Heart left ventricle (tissue), 16 donors: Measurements from ENCODE around the gene CLPTM1L. TPM values are rescaled to one million over a fixed set of nuclear protein-coding genes. Genes with fewer than 3 reads are reported as not detected.
"Not testable (repeated sequence)": the region's sequence is repeated elsewhere in the genome, so short reads cannot be mapped to it uniquely, and the experiment has no call there.

ENCODE experiments used
- ATAC-seq, 4 donors: fragments of 200-7000 bp; cut with Tn5 transposase; one replicate each; pipeline ENCODE4 v1.9.1; 2020 to 2022; ENCODE audit warnings: moderate library complexity in 4 of 4, mild to moderate bottlenecking in 3 of 4, moderate number of reproducible peaks in 1 of 4
- DNase-seq, 5 donors: peaks; one replicate each; pipeline ENCODE4 v3.0.0-alpha.2; 2020
- H3K27ac ChIP-seq, 12 donors: fragments of 200-600 bp; sonication (generic) in 4 of 12; one replicate each; pipeline versions ENCODE4 v1.5.0 to v1.8.0; 2016 to 2022; ENCODE audit warnings: mild to moderate bottlenecking in 2 of 12
- H3K27me3 ChIP-seq, 9 donors: fragments of 200-600 bp; sonication (generic) in 2 of 9; one replicate each; pipeline versions ENCODE4 v1.5.1 to v1.8.0; 2016 to 2022; ENCODE audit warnings: mild to moderate bottlenecking in 3 of 9
- H3K36me3 ChIP-seq, 9 donors: fragments of 200-600 bp; sonication (generic) in 2 of 9; one replicate each; pipeline versions ENCODE4 v1.5.0 to v1.8.0; 2018 to 2022; ENCODE audit warnings: mild to moderate bottlenecking in 2 of 9
- H3K4me1 ChIP-seq, 12 donors: fragments of 200-600 bp; sonication (generic) in 4 of 12; one replicate each; pipeline versions ENCODE4 v1.5.0 to v1.8.0; 2016 to 2022; ENCODE audit warnings: mild to moderate bottlenecking in 3 of 12
- H3K4me3 ChIP-seq, 12 donors: fragments of 200-600 bp; sonication (generic) in 4 of 12; one replicate each; pipeline versions ENCODE4 v1.5.0 to v1.8.0; 2017 to 2022; ENCODE audit warnings: mild to moderate bottlenecking in 9 of 12, moderate library complexity in 4 of 12
- H3K9me3 ChIP-seq, 12 donors: fragments of 200-600 bp; sonication (generic) in 4 of 12; one replicate each; pipeline versions ENCODE4 v1.5.0 to v1.8.0; 2016 to 2022; ENCODE audit warnings: mild to moderate bottlenecking in 1 of 12
- POLR2A ChIP-seq, 2 donors: fragments of 450-650 bp; IDR thresholded peaks; one replicate each; pipeline ENCODE4 v1.6.1; 2017; ENCODE audit warnings: antibody characterized with exemption in 2 of 2, mild to moderate bottlenecking in 2 of 2, moderate library complexity in 2 of 2
- WGBS, 4 donors: extraction: QIAGEN DNeasy Blood & Tissue Kit in 2 of 4; methylation state at CpG; one replicate each; pipeline versions ENCODE4 v1.1.5 to v1.1.7; 2013 to 2018; 5-methylcytosine and 5-hydroxymethylcytosine counted together
- intact Hi-C, 10 donors: fragments of 100-400 bp; cut with DNase I; formaldehyde crosslinking; loops; one replicate each; pipeline versions ENCODE4 v1.11.1 to v1.14.2; 2022
- polyA plus RNA-seq, 2 donors: library from polyadenylated mRNA; stranded (reverse); fragments of 200-250 nt; gene quantifications; one replicate each; pipeline ENCODE4 v1.2.3, GENCODE V29; 2013
- total RNA-seq, 9 donors: library from RNA; depleted of rRNA in 2 of 9; stranded (reverse); fragments of >200 nt in 2 of 9; fragmentation: NEBNext Ultra II Directional in 3 of 9; extraction: Animal tissue kit (Norgen Biotek cat#: 25700) in 3 of 9; gene quantifications; one replicate each; pipeline versions ENCODE4 v1.1.0 to v1.2.4, GENCODE V29; 2016 to 2023
- TF ChIP-seq, protein P1 (sequence below), 12 donors: fragments of 200-600 bp; sonication (generic) in 4 of 12; IDR thresholded peaks; one replicate each; pipeline versions ENCODE4 v1.5.0 to v1.8.0; 2018 to 2022; ENCODE audit warnings: antibody characterized with exemption in 12 of 12, mild to moderate bottlenecking in 5 of 12
- donor health status: ischemic (EF 13 %, LVEDD 7.1; RV severe dilation, severe dysfunction).
- donor health status: healthy with polysubstance abuse.
- donor health status: DM: no; HTN: yes; CAD: no.
- donor health status: DM: no; HTN: no; CAD: no.
- donor health status: ischemic (EF 25% LVEDD 6.9; RV normal size, moderate dysfunction).
- donor health status: ischemic (EF 25% LVEDD 5.7; RV mildly dilated, moderate dysfunction).
- donor health status: healthy.
- donor health status: DM: yes; HTN: yes; CAD: no.
- donor health status: ischemic (EF 35%, LVEDD 5.7; RV mildly dilated, moderate dysfunction).
- donor health status: nonischemic (EF 11% LVEDD 7.7; RV severe dilation, severe dysfunction).
- donor health status: DM: yes; HTN: yes; CAD: no.
- donor health status: PGD.
- donor health status: ischemic (EF 29% LVEDD 5.4; RV normal size, mild dysfunction).
- donor health status: nonischemic (EF 23%, LVEDD 6.1; RV moderate dilation, normal function).

CLPTM1L gene
- total and polyA plus RNA-seq, 11 donors = 23.5 to 96.8 (median 39.4) TPM

DNA sequence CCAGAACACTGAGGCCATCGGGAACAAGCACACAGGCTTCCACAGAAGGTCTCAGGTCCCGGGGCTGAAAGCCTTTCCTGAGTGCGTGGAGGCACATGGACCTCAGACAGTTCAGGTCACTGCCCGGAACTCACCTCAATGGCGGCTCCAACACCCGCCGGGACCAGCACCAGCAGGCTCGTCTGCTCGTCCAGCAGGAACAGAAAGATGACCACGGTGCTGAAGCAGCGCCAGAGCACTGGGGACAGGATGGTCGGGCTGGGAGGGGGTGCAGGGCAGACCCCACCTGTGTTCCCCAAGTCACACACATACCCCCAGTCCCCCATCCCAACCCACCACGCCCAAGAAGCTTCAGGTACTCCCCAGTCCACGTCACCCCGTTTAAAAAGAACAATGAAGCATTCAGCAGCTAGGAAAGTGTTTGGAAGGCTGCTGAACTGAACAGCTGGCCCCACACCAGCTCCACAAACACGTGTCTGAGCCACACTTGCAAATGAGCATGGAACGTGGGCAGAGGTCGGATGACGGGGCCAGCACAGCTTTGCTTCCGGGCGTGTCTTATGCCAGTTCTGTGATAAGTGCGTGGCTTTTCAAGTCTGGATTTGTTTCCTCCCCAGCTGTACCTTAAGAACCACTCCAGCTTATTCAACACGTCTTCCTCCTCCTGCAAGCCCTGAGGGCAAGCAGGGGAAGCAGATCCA is 14.6 kb downstream of the CLPTM1L start:
- Histone ChIP-seq H3K4me1 (no peaks in the 10 kb centered on the region), H3K36me3 (peaks cover 0 to 66% (median 53%) of the 10 kb centered on the region in 9 donors), H3K4me3 (no peak overlapping the region), H3K9me3 (no peaks in the 10 kb centered on the region), H3K27ac (no peak overlapping the region), H3K27me3 (no peaks in the 10 kb centered on the region)
- no peak for TF ChIP-seq POLR2A (IDR thresholded peaks at IDR 0.05)
- TF ChIP-seq, protein P1, sequence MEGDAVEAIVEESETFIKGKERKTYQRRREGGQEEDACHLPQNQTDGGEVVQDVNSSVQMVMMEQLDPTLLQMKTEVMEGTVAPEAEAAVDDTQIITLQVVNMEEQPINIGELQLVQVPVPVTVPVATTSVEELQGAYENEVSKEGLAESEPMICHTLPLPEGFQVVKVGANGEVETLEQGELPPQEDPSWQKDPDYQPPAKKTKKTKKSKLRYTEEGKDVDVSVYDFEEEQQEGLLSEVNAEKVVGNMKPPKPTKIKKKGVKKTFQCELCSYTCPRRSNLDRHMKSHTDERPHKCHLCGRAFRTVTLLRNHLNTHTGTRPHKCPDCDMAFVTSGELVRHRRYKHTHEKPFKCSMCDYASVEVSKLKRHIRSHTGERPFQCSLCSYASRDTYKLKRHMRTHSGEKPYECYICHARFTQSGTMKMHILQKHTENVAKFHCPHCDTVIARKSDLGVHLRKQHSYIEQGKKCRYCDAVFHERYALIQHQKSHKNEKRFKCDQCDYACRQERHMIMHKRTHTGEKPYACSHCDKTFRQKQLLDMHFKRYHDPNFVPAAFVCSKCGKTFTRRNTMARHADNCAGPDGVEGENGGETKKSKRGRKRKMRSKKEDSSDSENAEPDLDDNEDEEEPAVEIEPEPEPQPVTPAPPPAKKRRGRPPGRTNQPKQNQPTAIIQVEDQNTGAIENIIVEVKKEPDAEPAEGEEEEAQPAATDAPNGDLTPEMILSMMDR (IDR thresholded peaks at IDR 0.05) = no peak
- intact Hi-C loops = no loop called here
- peak; percentile 54 to 79 (median 64) for ATAC-seq
- WGBS, 4 donors = 80 to 94% (median 89%) methylated on average over 20 to 23 of the region's 23 CpGs
- DNase-seq = no peak

DNA sequence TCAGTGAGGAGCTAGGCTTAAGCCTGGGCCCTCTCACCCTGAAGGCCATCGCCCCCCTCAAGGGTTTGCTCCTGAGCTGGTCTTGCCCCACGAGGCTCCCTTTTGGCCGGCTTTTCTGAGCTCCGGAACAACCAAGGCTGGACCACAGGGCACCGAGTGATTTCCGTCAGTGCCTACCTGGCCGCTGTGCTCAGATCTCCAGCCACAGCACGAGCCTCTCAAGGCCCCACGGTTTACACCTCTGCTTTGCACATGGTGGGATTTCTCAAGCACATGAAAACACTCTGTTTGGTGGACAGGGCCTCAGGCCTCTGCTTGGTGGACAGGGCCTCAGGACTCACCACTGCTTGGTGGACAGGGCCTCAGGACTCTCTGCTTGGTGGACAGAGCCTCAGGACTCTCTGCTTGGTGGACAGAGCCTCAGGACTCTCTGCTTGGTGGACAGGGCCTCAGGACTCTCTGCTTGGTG is 15.8 kb downstream of the CLPTM1L start:
- peaks cover 0 to 66% (median 53%) of the 10 kb centered on the region in 9 donors for H3K36me3 ChIP-seq
- H3K27ac ChIP-seq = no peak overlapping the region
- ATAC-seq (no peak), DNase-seq (peak in 1 of 5 donors; percentile 40)
- 96 to 99% (median 98%) methylated on average over 8 to 9 of the region's 9 CpGs for WGBS, 4 donors
- no peaks in the 10 kb centered on the region for H3K27me3 ChIP-seq
- intact Hi-C loops = no loop called here
- TF ChIP-seq POLR2A (IDR thresholded peaks at IDR 0.05) = no peak
- TF ChIP-seq, protein P1 (IDR thresholded peaks at IDR 0.05) = no peak
- no peak overlapping the region for H3K4me3 ChIP-seq
- no peaks in the 10 kb centered on the region for H3K4me1 ChIP-seq
- no peaks in the 10 kb centered on the region for H3K9me3 ChIP-seq

DNA sequence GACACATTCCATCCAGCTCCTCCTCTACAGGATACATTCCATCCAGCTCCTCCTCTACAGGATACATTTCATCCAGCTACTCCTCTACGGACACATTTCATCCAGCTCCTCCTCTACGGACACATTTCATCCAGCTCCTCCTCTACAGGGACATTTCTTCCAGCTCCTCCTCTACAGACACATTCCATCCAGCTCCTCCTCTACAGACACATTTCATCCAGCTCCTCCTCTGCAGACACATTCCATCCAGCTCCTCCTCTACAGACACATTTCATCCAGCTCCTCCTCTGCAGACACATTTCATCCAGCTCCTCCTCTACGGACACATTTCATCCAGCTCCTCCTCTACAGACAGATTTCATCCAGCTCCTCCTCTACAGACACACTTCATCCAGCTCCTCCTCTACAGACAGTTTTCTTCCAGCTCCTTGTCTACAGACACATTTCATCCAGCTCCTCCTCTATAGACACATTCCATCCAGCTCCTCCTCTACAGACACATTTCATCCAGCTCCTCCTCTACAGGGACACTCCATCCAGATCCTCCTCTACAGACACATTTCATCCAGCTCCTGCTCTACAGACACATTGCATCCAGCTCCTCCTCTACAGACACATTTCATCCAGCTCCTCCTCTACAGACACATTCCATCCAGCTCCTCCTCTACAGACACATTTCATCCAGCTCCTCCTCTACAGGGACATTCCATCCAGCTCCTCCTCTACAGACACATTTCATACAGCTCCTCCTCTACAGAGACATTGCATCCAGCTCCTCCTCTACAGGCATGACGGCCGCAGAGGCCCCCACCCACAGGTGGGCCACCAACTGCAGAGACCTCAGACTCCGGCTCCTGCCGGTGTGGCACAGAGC is 16.4 kb downstream of the CLPTM1L start:
- H3K4me1 ChIP-seq, DNase-seq: not testable (repeated sequence)

DNA sequence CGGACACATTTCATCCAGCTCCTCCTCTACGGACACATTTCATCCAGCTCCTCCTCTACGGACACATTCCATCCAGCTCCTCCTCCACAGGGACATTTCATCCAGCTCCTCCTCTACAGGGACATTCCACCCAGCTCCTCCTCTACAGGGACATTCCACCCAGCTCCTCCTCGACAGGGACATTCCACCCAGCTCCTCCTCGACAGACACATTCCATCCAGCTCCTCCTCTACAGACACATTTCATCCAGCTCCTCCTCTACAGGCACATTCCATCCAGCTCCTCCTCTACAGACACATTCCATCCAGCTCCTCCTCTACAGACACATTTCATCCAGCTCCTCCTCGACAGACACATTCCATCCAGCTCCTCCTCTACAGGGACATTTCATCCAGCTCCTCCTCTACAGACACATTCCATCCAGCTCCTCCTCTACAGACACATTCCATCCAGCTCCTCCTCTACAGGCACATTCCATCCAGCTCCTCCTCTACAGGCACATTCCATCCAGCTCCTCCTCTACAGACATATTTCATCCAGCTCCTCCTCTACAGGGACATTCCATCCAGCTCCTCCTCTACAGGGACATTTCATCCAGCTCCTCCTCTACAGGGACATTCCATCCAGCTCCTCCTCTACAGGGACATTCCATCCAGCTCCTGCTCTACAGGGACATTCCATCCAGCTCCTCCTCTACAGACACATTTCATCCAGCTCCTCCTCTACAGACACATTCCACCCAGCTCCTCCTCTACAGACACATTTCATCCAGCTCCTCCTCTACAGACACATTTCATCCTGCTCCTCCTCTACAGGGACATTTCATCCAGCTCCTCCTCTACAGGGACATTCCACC is 17.8 kb downstream of the CLPTM1L start:
- H3K36me3 ChIP-seq = peaks cover 0 to 69% (median 53%) of the 10 kb centered on the region in 9 donors
- 52 to 60% (median 57%) methylated on average over 6 of the region's 6 CpGs for WGBS, 4 donors
- intact Hi-C loops, DNase-seq, ATAC-seq, H3K27me3 ChIP-seq, H3K27ac ChIP-seq, H3K4me1 ChIP-seq, H3K9me3 ChIP-seq, H3K4me3 ChIP-seq: not testable (repeated sequence)

More for the DNA sequence above, 16.4 kb downstream of the CLPTM1L start:
- H3K27ac ChIP-seq, intact Hi-C loops, H3K4me3 ChIP-seq, H3K27me3 ChIP-seq, ATAC-seq, H3K9me3 ChIP-seq: not testable (repeated sequence)
- 80 to 86% (median 85%) methylated on average over 7 of the region's 7 CpGs for WGBS, 4 donors
- H3K36me3 ChIP-seq = peaks cover 0 to 66% (median 52%) of the 10 kb centered on the region in 9 donors

DNA sequence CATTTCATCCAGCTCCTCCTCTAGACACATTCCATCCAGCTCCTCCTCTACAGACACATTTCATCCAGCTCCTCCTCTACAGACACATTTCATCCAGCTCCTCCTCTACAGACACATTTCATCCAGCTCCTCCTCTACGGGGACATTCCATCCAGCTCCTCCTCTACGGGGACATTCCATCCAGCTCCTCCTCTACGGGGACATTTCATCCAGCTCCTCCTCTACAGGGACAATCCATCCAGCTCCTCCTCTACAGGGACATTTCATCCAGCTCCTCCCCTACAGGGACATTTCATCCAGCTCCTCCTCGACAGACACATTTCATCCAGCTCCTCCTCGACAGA is 18.4 kb downstream of the CLPTM1L start:
- H3K36me3 ChIP-seq = peaks cover 0 to 69% (median 53%) of the 10 kb centered on the region in 9 donors
- DNase-seq, H3K9me3 ChIP-seq, H3K27me3 ChIP-seq, H3K27ac ChIP-seq, intact Hi-C loops, H3K4me3 ChIP-seq, H3K4me1 ChIP-seq, ATAC-seq: not testable (repeated sequence)
- 72 to 79% (median 76%) methylated on average over 5 of the region's 5 CpGs for WGBS, 4 donors
